ENCODE results near the gene SNAP29. TPM values are rescaled to one million over a fixed set of nuclear protein-coding genes. Genes with fewer than 3 reads are reported as not detected.
"Not testable (repeated sequence)": the region's sequence is repeated elsewhere in the genome, so short reads cannot be mapped to it uniquely, and the experiment has no call there.

SNAP29 gene
- 5.2 and 12.9 TPM in 2 replicates for total RNA-seq

DNA sequence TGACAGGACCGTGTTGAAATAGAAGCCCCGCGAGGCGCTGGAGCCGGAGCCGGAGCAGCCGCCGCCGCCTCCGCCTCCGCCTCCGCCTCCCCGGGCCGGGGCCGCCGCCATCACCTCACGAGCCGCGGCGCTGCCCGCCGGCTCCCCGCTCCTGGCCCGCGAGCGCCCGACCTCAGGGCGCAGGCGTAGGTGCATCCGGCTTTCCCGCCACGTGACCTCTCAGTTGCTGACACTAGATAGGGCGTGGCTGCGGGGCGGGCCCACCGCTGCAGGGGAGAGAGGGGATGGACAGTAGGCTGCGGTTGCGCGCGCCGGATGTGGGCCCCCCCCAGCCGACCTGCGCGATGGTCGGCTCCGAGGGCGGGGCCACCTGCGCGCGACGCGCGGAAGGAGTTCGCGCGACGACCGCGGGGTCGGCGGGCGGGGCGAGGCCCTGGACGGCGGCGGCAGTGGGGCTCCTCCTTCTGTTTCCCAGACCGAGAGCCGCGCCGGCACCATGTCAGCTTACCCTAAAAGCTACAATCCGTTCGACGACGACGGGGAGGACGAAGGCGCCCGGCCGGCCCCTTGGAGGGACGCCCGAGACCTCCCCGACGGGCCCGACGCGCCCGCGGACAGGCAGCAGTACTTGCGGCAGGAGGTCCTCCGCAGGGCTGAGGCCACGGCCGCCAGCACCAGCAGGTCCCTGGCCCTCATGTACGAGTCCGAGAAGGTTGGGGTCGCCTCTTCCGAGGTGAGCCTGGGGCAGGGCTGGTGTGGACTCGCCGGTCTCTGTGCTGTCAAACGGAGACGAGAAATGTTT is at the start of gene SNAP29, which contains the start of gene PI4KA:
Gene SNAP29, plus strand, starts transcription at position 393 of the 802 bp plus-strand sequence. Its CDS starts 104 bp downstream, at position 497.
Gene PI4KA, minus strand, starts transcription at position 197 of the 802 bp plus-strand sequence. Its CDS starts 86 bp downstream, at position 111.
- DNase-seq (ENCODE audit: low read depth), result peak; percentile 87

DNA sequence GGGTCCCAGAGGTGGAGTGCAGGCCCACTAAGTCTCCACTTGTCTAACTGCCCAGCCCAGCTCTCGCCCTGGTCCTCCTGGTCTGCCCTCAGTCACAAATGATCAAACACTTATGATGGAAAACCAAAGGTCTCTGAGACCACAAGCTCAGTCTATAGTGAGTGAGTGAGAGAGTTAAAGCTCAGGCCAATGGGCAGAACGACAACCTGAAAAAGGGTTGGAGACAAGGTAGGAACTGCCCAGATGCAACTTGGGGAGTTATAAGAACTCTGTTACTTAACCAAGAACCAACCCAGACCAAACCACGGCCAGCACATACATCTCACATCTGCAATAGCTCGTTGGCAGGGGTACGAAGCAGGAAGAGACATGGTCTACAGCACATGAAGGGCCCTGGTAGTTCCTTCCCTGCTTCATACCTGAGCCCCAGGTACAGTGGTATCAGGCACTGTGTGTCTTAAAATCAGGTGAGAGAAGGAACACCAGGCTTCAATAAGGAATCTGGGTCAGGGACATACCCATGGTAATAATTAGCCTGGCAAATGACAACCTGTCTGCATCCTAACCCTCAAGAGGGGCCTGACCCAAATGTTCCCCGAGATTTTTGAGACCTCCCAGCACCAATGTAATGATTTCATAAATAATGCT is 49.1 kb upstream of the SNAP29 start:
- DNase-seq (ENCODE audit: low read depth), result no peak

DNA sequence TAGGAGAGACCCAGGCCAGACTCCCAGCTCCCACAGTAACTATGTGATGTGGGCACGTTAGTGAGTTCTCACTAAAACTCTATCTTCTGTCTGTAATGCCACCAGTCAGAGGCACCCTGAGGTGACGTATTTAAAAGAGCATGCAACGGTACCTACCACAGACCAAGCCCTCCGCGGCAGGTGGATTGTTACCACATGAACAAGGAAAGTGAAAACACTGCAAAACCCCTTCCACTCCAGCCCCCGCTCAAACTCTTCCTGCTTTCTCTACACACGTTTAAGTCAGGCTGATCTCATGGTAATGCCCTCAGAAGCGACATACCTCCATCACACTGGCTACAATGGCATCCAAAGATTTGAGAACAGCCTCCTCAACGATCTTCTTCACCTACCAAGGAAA is 48.2 kb upstream of the SNAP29 start:
- no peak for DNase-seq (ENCODE audit: low read depth)

DNA sequence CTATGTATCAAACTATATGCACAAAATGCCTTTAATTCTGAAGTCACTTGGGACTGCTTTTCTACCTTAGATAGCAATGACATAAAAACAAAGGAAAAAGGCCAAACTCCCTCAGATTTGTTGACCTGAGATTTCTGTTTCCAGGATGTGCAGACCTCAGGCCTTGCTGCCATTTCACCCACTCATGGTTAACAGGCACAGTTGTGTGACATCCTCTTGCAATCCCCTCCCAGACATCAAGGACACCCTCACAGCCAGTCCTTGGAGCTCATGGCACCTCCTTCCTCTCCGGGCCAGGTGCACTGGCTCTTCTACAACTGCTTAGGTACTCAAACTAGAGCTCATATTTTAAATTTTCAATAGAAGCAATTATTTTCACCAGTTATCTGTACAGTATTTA is 47.6 kb upstream of the SNAP29 start:
- no peak for DNase-seq (ENCODE audit: low read depth)

DNA sequence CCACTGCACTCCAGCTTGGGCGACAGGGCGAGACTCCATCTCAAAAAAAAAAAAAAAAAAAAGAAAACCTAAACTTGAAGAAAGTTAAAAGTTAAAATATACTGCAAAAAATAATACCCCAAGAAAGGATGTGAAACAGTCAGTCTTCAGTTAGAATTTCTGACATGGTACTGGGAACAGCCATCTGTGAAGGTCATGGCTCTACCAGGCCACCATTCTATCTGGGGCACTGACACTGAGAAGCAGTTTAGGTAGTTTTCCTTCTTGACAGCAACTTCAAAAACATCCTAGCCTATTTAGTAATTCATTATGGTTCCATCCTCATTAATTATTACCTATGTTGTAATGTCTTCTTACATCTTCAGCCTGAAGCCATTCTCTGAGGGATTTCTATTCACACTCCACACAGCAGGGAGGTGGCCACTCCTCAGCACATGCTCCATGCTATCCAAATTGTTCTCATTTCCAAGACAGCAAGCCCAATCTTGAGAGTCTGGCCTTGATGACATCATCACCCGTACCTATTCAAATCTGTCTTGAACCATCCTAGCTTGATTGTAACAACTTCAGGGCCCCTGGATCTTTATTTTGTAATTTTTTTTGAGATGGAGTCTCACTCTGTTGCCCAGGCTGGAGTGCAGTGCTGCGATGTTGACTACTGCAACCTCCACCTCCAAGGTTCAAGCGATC is 46.7 kb upstream of the SNAP29 start:
- peak; percentile 78 for DNase-seq (ENCODE audit: low read depth)

DNA sequence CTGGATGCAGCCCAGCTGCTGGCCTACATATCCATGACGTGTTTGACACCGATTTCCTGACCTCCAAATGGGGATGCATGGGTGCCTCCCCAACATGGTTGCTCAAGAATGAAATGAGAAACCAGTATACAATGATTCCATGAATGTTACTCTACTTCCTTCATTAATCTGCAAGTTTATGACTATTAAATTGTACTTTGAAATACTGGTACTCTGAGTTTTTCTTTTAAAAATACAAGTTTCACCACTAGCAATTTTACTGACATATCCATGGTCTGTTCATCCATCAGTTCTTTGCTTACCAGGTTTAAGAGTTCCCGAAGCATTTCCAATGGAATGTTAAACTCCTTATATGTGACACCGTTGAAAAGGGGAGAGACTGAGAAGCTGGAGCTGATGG is 45.8 kb upstream of the SNAP29 start:
- DNase-seq (ENCODE audit: low read depth), result no peak

DNA sequence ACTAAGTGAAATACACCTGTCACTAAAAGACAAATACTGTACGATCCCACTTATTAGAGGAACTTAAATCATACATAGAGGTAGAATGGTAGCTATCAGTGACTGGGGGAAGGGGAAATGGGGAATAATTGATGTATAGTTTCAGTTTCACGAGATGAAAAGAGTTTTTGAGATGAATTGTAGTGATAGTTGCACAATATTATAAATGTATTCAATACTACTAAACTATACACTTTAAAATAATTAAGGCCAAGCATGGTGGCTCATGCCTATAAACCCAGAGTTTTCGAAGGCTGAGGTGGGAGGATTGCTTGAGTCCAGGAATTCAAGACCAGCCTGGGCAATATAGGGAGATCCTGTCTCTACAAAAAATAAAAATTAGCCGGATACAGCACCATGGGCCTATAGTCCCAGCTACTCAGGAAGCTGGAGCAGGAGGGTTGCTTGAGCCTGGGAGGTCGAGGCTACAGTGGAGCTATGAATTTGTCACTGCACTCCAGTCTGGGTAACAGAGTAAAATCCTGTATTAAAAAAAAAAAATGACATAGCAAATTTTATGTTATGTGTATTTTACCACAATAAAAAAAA is 44.5 kb upstream of the SNAP29 start:
- DNase-seq (ENCODE audit: low read depth), result no peak

DNA sequence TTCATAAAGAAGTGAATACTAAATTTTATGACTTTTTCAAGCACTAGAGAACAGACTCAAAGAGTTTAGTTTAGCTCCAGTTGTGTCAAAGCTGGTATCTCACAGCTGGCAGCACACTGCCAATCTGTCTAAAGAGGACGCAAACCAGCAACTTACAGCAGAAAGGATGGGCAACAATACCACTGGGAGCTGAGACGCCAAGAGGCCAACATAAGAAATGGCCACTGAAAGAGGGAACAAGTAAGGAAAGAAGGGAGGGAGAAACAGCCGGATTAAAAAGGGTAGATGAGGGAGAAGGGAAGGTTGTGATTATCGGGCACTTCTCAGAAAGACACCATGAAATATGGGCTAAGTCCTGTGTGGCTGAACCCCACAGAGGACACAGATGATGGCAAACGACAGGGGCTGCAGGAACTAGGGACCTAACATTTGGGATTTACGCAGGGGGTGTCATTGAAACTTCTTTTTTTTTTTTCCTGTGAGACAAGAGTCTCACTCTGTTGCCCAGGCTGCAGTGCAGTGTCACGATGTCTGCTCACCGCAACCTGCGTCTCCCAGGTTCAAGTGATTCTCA is 43.2 kb upstream of the SNAP29 start:
- DNase-seq (ENCODE audit: low read depth), result no peak

DNA sequence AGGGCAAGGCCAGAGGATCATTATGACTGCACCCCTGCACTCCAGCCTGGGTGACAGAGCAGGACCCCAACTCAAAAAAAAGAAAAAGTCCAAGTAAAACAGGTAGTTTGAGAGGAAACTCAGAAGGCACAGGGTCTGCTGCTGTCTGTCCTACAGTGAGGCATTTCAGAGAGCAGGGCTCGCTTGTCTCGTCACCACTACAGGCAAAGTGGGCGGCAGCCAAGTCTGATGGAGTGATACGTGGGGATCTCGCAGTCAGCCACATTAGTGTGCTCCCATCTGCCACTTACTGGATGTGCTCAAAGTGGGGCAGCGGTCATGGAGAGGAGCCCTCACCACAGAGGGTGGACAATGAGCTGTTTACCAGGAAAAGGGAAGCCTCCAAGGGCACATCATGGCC is 42.2 kb upstream of the SNAP29 start:
- no peak for DNase-seq (ENCODE audit: low read depth)

DNA sequence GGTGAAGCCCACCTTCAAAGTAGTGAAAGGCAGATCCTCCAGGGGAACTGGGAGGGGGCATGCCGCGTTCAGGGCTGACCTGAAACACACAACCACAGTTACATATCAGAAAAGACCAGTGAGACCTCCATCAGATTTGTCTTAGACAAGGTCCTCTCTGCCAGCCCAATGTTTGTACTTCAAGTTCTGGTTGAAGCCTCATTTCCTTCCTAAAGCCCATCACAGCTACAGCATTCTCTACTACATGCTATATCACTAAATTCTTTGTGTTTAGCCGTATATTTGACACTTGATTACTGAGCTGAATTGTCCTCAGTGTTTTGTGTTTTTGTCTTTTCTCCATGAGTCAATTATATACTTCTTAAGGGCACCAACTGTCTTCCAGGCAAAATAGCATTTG is 40.3 kb upstream of the SNAP29 start:
- DNase-seq (ENCODE audit: low read depth), result no peak

DNA sequence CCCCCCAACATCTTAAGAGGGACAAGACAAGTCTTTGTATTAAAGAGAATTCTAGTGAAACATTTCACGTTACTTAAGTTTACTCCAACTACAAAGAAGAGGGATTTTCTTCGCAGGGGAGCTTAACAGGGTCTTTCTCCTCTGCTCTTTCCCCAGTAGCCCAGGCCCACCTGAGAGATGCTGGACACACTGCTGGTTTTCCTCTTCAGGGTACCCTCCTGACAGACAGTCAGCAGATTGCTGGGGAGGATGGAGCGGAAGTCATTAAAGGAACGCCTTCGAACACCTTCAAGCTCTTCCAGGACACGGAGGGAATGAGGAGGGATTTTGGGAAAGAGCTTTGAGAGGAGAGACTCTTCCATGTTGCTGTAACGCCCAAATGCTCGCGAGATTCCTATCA is 39.3 kb upstream of the SNAP29 start:
- no peak for DNase-seq (ENCODE audit: low read depth)

DNA sequence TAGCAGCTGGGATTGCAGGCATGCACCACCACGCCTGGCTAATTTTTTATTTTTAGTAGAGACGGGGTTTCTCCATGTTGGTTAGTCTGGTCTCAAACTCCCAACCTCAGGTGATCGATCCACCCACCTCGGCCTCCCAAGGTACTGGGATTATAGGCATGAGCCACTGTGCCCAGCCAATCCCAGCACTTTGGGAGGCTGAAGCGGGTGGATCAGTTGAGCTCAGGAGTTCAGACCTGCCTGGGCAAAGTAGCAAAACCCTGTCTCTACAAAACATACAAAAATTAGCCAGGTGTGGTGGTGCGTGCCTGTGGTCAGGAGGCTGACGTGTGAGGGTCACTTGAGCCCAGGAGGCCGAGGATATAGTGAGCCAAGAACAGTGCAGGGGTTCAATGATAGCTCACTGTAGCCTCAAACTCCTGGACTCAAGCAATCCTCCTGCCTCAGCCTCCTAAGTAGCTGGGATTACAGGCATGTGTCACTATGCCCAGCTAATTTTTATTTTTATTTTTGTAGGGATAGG is 37.0 kb upstream of the SNAP29 start:
- DNase-seq (ENCODE audit: low read depth), result not testable (repeated sequence)

DNA sequence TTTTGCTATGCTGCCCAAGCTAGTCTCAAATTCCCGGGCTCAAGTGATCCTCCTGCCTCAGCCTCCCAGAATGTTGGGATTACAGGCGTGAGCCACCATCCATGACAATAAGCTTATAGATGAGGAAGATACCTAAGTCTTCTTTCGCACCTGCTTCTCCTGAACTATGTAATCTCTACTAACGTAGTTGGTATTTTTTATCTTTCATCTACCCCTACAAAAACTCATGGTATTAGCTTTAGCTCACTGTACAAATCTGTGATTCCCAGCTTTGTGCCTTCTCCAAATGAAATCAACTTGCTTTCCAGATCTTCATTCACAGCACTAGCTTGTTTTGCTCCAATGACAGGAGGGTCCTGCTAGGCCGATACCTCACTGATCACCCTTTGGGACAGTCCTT is 36.6 kb upstream of the SNAP29 start:
- no peak for DNase-seq (ENCODE audit: low read depth)

DNA sequence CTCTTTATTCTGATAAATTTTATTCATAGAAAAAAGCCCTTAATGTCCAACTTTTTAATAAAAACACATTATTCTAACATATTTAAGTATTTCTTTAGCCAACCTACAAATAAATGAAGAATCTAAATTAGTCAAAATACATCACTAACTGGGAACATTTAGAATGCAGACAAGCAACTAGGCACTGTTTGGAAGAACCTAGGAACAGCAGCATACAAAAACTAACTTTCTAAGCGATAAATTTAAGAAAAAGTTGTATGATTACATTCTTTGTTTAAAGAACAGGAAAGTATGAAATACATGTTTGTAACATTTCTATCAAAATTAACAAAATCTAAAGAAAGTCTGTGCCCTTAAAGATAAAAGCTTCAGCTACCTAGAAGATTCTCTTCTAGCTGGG is 35.5 kb upstream of the SNAP29 start:
- no peak for DNase-seq (ENCODE audit: low read depth)

DNA sequence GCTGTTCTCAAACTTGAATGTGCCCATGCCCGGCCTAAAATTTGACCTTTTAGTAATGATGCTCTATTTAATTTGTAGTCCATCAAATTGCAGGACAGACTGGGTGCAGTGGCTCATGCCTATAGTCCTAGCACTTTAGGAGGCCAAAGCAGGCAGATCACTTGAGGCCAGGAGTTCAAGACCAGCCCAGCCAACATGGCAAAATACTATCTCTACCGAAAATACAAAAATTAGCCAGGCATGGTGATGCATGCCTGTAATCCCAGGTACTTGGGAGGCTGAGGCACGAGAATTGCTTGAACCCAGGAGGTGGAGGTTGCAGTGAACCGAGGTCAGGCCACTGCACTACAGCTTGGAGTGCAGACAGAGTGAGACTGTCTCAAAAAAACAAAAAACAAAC is 33.6 kb upstream of the SNAP29 start:
- not testable (repeated sequence) for DNase-seq (ENCODE audit: low read depth)

DNA sequence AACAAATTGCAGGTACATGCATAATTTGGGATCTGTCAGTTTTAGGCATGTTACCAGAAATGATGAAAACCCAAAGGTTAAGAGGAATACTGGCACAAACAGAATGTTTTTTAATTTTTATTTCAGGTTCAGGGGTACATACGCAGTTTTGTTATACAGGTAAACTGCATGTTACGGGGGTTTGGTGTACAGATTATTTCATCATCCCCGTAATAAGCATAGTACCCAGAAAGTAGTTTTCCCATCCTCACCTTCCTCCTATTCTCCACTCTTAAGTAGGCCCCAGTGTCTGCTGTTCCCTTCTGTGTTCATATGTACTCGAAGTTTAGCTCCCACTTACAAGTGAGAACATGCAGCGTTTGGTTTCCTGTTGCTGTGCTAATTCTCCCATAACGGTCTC is 33.2 kb upstream of the SNAP29 start:
- DNase-seq (ENCODE audit: low read depth), result no peak

DNA sequence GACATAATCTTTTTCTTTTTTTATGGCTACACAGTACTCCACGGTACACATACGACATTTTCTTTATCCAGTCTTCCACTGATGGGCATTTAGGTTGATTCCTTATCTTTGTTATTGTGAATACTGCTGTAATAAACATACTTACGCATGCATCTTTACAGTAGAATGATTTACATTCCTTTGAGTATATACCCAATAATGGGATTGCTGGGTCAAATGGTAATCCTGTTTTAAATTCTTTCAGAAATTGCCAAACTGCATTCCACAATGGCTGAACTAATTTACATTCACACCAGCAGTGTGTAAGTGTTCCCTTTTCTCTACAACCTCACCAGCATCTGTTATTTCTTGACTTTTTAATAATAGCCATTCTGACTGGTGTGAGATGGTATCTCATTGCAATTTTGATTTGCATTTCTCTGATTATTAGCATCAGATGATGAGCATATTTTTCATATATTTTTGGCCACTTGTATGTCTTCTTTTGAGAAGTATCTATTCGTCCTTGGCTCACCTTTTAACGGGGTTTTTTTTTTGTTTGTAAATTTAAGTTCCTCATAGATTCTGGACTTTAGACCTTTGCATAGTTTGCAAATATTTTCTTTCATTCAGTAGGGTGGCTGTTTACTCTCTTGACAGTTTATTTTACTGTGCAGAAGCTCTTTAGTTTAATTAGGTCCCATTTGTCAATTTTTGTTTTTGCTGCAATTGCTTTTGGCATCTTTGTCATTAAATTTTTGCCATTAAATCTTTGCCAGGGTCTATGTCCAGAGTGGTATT is 32.2 kb upstream of the SNAP29 start:
- not testable (repeated sequence) for DNase-seq (ENCODE audit: low read depth)

DNA sequence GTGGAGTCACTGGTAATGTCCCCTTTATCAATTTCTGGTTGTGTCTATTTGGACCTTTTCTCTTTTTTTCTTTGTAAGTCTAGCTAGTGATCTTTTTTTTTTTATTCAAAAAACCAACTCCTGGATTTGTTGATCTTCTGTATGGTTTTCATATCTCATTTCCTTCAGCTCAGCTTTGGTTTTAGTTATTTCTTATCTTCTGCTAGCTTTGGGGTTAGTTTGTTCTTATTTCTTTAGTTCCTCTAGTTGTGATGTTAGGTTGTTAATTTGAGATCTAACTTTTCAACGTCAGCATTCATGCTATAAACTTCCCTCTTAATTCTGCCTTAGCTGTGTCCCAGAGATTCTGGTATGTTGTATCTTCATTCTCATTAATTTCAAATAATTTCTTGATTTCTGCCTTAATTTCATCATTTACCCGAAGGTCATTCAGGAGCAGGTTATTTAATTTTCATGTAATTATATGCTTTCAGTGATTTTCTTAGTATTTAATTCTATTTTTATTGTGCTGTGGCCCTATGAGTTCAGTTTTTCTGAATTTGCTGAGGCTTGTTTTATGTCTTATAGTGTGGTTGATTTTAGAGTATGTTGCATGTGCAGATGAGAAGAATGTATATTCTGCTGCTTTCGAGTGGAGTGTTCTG is 29.2 kb upstream of the SNAP29 start:
- no peak for DNase-seq (ENCODE audit: low read depth)

DNA sequence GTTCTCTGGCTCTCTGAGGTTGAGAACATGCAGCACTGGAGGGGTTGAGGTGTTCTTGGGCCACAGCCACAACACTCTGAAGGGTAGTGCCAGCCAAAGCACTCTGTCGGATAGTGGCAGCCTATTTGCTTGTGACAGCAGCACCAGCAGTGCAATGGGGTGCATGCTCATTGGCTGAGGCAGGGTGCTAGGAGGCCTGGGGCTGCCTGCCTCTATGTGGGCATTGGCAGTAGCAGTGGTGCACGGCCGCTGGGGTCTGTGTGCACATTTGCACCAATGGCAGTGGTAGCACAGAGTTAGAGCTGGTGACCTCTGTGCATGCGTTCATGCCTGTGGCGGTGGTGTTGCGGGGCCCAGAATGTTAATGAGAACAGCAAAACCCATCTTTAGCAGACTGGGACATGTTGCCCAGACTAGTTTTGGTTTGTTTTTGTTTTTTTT is 25.6 kb upstream of the SNAP29 start:
- DNase-seq (ENCODE audit: low read depth), result no peak

DNA sequence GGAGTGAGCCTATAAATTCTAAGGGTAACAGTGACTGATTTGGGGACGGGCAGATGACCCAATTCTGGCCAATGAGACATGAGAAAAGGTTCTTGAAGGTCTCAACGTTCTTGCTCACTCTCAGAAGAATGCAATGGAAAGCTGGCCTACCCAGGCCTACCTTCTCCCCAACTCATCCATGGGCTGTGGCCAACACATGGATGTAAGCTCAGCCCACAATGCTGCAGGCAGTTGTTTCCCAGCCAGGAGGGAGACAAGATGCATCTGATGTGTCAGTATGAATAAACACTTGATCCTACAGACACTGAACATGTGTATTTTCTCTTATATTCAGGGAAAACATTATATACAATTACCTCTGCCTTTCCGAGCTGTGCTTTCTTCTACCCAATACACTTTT is 24.6 kb upstream of the SNAP29 start:
- DNase-seq (ENCODE audit: low read depth), result no peak
